A549 (cell line): ENCODE measurements around the gene TMED8.

Experiments used
- TF ChIP-seq, protein P1 (sequence below): IDR thresholded peaks from 2 replicates; pipeline ENCODE4 v1.6.1; 2012
- TF ChIP-seq, protein P2 (sequence below): fragments of >200 bp; sonication (Bioruptor Twin); formaldehyde crosslinking; IDR thresholded peaks from 3 replicates; pipeline ENCODE4 v1.5.1; 2016
- TF ChIP-seq, protein P3 (sequence below): fragments of 250-450 bp; sonication (Bioruptor Pico); IDR thresholded peaks from 2 replicates; pipeline ENCODE4 v1.5.0; 2021; ENCODE audit warnings: mild to moderate bottlenecking, moderate library complexity, borderline replicate concordance

DNA sequence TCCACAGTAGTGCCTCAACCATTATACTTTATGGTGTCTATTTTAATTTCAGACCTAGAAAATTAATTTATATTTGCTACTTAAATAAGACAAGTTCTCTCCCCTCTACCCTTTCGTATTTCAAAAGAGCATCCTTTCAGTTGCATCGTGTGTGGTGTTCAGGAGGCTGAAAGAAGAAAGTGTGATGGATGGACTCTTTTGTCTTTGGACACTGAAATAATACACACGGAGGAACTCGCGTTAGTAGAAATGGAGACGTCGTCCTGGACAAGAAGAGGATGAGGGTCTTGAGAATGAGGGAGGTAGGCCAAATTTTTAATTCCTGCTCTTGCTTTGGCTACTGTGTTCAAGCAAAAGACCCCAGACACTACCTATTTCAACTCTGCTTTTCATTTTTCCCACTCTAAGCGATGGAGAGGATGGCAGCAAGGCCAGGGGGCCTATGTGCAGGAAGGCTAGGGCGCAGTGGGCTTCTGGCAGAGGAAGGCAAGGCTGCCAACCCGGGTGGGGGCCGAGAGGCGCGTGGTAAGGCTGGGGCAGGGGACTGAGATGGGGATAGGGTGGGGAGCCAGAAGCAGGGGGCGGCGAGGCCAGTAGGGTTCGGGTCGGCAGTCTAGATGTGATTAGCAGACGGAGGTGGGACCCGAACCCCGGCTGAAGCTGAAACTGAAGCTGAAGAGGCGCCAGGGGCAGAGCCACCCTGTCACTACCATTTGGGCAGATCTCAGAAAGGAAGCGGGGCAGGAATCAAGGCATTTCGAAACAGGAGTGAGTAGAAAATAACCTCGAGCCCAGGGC is 722 bp downstream of the TMED8 start:
- TF ChIP-seq, protein P1, sequence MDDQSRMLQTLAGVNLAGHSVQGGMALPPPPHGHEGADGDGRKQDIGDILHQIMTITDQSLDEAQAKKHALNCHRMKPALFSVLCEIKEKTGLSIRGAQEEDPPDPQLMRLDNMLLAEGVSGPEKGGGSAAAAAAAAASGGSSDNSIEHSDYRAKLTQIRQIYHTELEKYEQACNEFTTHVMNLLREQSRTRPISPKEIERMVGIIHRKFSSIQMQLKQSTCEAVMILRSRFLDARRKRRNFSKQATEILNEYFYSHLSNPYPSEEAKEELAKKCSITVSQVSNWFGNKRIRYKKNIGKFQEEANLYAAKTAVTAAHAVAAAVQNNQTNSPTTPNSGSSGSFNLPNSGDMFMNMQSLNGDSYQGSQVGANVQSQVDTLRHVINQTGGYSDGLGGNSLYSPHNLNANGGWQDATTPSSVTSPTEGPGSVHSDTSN: no peak
- TF ChIP-seq, protein P2, sequence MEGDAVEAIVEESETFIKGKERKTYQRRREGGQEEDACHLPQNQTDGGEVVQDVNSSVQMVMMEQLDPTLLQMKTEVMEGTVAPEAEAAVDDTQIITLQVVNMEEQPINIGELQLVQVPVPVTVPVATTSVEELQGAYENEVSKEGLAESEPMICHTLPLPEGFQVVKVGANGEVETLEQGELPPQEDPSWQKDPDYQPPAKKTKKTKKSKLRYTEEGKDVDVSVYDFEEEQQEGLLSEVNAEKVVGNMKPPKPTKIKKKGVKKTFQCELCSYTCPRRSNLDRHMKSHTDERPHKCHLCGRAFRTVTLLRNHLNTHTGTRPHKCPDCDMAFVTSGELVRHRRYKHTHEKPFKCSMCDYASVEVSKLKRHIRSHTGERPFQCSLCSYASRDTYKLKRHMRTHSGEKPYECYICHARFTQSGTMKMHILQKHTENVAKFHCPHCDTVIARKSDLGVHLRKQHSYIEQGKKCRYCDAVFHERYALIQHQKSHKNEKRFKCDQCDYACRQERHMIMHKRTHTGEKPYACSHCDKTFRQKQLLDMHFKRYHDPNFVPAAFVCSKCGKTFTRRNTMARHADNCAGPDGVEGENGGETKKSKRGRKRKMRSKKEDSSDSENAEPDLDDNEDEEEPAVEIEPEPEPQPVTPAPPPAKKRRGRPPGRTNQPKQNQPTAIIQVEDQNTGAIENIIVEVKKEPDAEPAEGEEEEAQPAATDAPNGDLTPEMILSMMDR: no peak
- TF ChIP-seq, protein P3, sequence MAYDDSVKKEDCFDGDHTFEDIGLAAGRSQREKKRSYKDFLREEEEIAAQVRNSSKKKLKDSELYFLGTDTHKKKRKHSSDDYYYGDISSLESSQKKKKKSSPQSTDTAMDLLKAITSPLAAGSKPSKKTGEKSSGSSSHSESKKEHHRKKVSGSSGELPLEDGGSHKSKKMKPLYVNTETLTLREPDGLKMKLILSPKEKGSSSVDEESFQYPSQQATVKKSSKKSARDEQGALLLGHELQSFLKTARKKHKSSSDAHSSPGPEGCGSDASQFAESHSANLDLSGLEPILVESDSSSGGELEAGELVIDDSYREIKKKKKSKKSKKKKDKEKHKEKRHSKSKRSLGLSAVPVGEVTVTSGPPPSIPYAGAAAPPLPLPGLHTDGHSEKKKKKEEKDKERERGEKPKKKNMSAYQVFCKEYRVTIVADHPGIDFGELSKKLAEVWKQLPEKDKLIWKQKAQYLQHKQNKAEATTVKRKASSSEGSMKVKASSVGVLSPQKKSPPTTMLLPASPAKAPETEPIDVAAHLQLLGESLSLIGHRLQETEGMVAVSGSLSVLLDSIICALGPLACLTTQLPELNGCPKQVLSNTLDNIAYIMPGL (CRISPR knock-in tag): no peak
